ENCODE data around the gene C1orf232.
A peak's percentile ranks its signal among the peaks of the same experiment; 100 is the strongest.

Gene C1orf232

GRCh38 chr1:26155370-26156284 is 13.1 kb downstream of the C1orf232 start:
- DNase-seq, result no peak

GRCh38 chr1:26154750-26155149 is 14.0 kb downstream of the C1orf232 start:
- no peak for DNase-seq

- no peak for DNase-seq
Measured at GRCh38 chr1:26153966-26154532, 14.7 kb downstream of the C1orf232 start.

GRCh38 chr1:26148887-26149286 is 19.9 kb downstream of the C1orf232 start:
- no peak for DNase-seq

- DNase-seq, result no peak
Measured at GRCh38 chr1:26145960-26146294, 22.8 kb downstream of the C1orf232 start.

- peak; percentile 53 for DNase-seq
Measured at GRCh38 chr1:26145041-26145959, 23.5 kb downstream of the C1orf232 start.

GRCh38 chr1:26142159-26142558 is 26.6 kb downstream of the C1orf232 start:
- no peak for DNase-seq

- DNase-seq, result no peak
Measured at GRCh38 chr1:26138974-26139558, 29.7 kb downstream of the C1orf232 start.

GRCh38 chr1:26134466-26134865 is 34.3 kb downstream of the C1orf232 start:
- no peak for DNase-seq

GRCh38 chr1:26132834-26133167 is 36.0 kb downstream of the C1orf232 start:
- no peak for DNase-seq

GRCh38 chr1:26132128-26132833 is 36.5 kb downstream of the C1orf232 start:
- DNase-seq, result no peak

GRCh38 chr1:26130695-26131094 is 38.1 kb downstream of the C1orf232 start:
- no peak for DNase-seq

GRCh38 chr1:26129778-26130177 is 39.0 kb downstream of the C1orf232 start:
- no peak for DNase-seq

- DNase-seq, result peak; percentile 21
Measured at GRCh38 chr1:26127235-26128163, 41.3 kb downstream of the C1orf232 start.

- peak; percentile 97 for DNase-seq
Measured at GRCh38 chr1:26126321-26127084, 42.3 kb downstream of the C1orf232 start.

GRCh38 chr1:26125946-26126320 is 42.8 kb downstream of the C1orf232 start:
- no peak for DNase-seq

- DNase-seq, result no peak
Measured at GRCh38 chr1:26125382-26125781, 43.4 kb downstream of the C1orf232 start.

- DNase-seq, result no peak
Measured at GRCh38 chr1:26124418-26125331, 44.1 kb downstream of the C1orf232 start.
